A673 (cell line): Measurements from ENCODE around the gene VWF. TPM values are rescaled to one million over a fixed set of nuclear protein-coding genes. Genes with fewer than 3 reads are reported as not detected.

Source experiments
- BruUV-seq: library from RNA; stranded (reverse); fragments of 400-500 nt; replicated peaks from 2 replicates; lab custom pipeline; 2021; lab: Mats Ljungman, UMichigan
- CTCF ChIA-PET: fragments of 300-600 bp; sonication (Branson Sonifier 250); formaldehyde crosslinking; loops from one replicate; lab custom pipeline; 2022; ENCODE audit warnings: antibody characterized with exemption; lab: Charles Lee
- POLR2A ChIA-PET: fragments of 300-600 bp; sonication (Branson Sonifier 250); formaldehyde crosslinking; loops from one replicate; lab custom pipeline; 2022; ENCODE audit warnings: antibody characterized with exemption; ENCODE audit not compliant: low non-redundant PET; lab: Charles Lee
- DNase-seq: peaks from one replicate; pipeline ENCODE4 v3.0.0-alpha.2; 2015; ENCODE audit warnings: low spot score
- H3K27ac ChIP-seq: fragments of 200-600 bp; sonication (generic); 2 replicates; pipeline ENCODE4 v1.5.1; 2016; ENCODE audit warnings: mixed run types, low read depth, mild to moderate bottlenecking, mixed read lengths, antibody characterized with exemption, low read length; ENCODE audit not compliant: poor library complexity, severe bottlenecking
- H3K27me3 ChIP-seq: fragments of 200-600 bp; sonication (generic); replicated peaks from 2 replicates; pipeline ENCODE4 v1.6.1; 2017; ENCODE audit warnings: mixed run types, low read depth, mild to moderate bottlenecking, mixed read lengths, antibody characterized with exemption, low read length; ENCODE audit not compliant: insufficient read depth, poor library complexity
- H3K36me3 ChIP-seq: fragments of 200-600 bp; sonication (generic); 2 replicates; pipeline ENCODE4 v1.6.1; 2016; ENCODE audit warnings: mixed run types, mild to moderate bottlenecking, mixed read lengths, antibody characterized with exemption, low read length; ENCODE audit not compliant: insufficient read depth, poor library complexity, severe bottlenecking
- H3K4me1 ChIP-seq: fragments of 200-600 bp; sonication (generic); 2 replicates; pipeline ENCODE4 v1.6.1; 2017; ENCODE audit warnings: mixed run types, mild to moderate bottlenecking, mixed read lengths, antibody characterized with exemption, low read length; ENCODE audit not compliant: insufficient read depth, poor library complexity, severe bottlenecking
- H3K4me3 ChIP-seq: fragments of 200-600 bp; sonication (generic); 2 replicates; pipeline ENCODE4 v1.5.1; 2016; ENCODE audit warnings: low read depth, mixed run types, mild to moderate bottlenecking, mixed read lengths, low read length; ENCODE audit not compliant: poor library complexity, severe bottlenecking
- H3K9me3 ChIP-seq: fragments of 200-600 bp; sonication (generic); 2 replicates; pipeline ENCODE4 v1.6.1; 2016; ENCODE audit warnings: mixed run types, low read depth, mild to moderate bottlenecking, mixed read lengths, antibody characterized with exemption, low read length; ENCODE audit not compliant: poor library complexity, severe bottlenecking
- EZH2 ChIP-seq: fragments of 200-600 bp; sonication (generic); IDR thresholded peaks from 2 replicates; pipeline ENCODE4 v1.6.1; 2017; ENCODE audit warnings: borderline replicate concordance, low read depth, mild to moderate bottlenecking, mixed read lengths, antibody characterized with exemption, low read length; ENCODE audit not compliant: poor library complexity, severe bottlenecking
- intact Hi-C: fragments of 100-400 bp; cut with micrococcal nuclease; formaldehyde crosslinking; loops from one replicate; pipeline ENCODE4 v1.10.0; 2022; ENCODE audit not compliant: unreplicated experiment
- total RNA-seq: library from RNA; stranded (reverse); gene quantifications from 2 replicates; pipeline ENCODE4 v1.2.3, GENCODE V29; 2021
- TF ChIP-seq, protein P1 (sequence below): fragments of 300-800, 200-600 bp; sonication (generic); conservative IDR thresholded peaks from 2 replicates; pipeline ENCODE4 v1.5.1; 2017; ENCODE audit warnings: low read depth, mild to moderate bottlenecking, antibody characterized with exemption, low read length, moderate library complexity, mixed read lengths

The VWF gene
- total RNA-seq, 1 experiment from 2014 or later = not detected

DNA sequence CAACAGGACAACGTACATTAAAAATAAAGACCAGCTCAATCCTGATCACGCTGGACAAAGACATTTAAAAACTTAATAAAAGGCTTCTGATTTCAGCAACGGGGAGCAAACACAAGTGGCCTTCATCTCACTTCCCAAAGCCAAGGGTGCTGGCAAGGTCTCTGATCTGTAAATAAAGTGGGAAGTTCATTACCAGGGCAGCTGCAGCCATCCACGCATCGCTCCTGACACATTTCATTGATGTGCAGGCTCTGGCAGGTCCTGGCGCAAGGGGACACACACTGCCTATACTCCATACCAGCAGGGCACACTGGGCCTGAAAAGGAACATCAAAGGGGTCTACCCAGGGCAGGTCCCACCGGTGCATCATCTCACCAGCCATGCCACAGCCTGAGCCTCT lies 51.0 kb downstream of the VWF start:
- Histone ChIP-seq H3K4me1 (peaks cover 3% of the 10 kb centered on the region), H3K36me3 (no peaks in the 10 kb centered on the region), H3K9me3 (no peaks in the 10 kb centered on the region), H3K27me3 (peaks cover 6% of the 10 kb centered on the region), H3K4me3 (no peak overlapping the region), H3K27ac (no peak overlapping the region)
- TF ChIP-seq, protein P1, sequence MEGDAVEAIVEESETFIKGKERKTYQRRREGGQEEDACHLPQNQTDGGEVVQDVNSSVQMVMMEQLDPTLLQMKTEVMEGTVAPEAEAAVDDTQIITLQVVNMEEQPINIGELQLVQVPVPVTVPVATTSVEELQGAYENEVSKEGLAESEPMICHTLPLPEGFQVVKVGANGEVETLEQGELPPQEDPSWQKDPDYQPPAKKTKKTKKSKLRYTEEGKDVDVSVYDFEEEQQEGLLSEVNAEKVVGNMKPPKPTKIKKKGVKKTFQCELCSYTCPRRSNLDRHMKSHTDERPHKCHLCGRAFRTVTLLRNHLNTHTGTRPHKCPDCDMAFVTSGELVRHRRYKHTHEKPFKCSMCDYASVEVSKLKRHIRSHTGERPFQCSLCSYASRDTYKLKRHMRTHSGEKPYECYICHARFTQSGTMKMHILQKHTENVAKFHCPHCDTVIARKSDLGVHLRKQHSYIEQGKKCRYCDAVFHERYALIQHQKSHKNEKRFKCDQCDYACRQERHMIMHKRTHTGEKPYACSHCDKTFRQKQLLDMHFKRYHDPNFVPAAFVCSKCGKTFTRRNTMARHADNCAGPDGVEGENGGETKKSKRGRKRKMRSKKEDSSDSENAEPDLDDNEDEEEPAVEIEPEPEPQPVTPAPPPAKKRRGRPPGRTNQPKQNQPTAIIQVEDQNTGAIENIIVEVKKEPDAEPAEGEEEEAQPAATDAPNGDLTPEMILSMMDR = no peak
- TF ChIP-seq EZH2 = no peak
- DNase-seq = no peak
- ChIA-PET POLR2A (no interaction called here), CTCF (no interaction called here)
- no TSS peak for BruUV-seq
- intact Hi-C loops = no loop called here

DNA sequence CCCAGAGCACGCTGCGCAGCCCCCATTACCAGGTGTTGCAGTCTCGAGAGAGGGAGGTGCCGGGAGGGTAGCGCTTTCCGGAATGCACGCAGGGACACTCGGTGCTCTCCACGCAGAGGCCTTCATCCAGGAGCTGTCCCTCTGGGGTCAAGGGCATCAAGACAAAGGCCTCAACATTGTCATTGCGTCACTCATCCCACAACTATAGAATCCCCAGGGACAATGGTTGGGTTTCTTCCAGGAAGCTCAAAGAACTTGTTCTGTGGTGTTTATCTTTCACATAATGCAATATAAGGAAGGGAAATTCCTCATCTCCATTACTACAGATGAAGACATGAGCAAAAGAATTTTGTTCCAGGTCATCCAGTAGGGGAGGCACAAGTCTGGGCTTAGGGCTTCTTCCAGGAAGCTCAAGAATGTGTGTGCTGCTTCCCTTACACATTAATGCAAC lies 52.1 kb downstream of the VWF start:
- ChIA-PET POLR2A (no interaction called here), CTCF (no interaction called here)
- intact Hi-C loops = no loop called here
- no TSS peak for BruUV-seq
- no peaks in the 10 kb centered on the region for H3K9me3 ChIP-seq
- H3K27me3 ChIP-seq = peaks cover 6% of the 10 kb centered on the region
- no peaks in the 10 kb centered on the region for H3K36me3 ChIP-seq
- DNase-seq = no peak
- no peak overlapping the region for H3K27ac ChIP-seq
- peaks cover 3% of the 10 kb centered on the region for H3K4me1 ChIP-seq
- H3K4me3 ChIP-seq = no peak overlapping the region
- TF ChIP-seq, protein P1 = no peak
- TF ChIP-seq EZH2 = no peak

DNA sequence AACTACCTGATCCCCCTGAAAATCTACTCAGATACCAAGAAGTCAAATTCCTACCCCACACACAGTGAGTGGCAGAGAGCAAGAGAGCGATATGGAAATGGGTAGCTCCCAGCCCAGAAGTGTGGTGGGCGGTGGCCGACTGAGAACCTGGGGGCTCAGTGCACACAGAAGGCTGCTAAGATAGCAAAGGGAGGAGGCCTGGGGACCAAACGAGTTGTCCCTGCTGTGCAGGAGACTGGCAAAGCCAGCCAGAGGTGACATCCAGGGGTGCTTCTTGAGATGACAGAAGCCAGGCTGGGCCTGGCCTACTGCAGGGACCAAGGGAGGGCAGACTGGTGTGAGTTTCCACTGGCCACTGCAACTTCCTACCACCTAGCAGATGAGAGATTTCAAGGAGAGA lies 52.9 kb downstream of the VWF start:
- H3K27me3 ChIP-seq = peaks cover 6% of the 10 kb centered on the region
- ChIA-PET CTCF (no interaction called here), POLR2A (no interaction called here)
- intact Hi-C loops = no loop called here
- BruUV-seq = no TSS peak
- TF ChIP-seq, protein P1 = no peak
- TF ChIP-seq EZH2 = no peak
- peaks cover 3% of the 10 kb centered on the region for H3K4me1 ChIP-seq
- no peaks in the 10 kb centered on the region for H3K36me3 ChIP-seq
- DNase-seq = no peak
- H3K9me3 ChIP-seq = no peaks in the 10 kb centered on the region
- H3K27ac ChIP-seq = no peak overlapping the region
- H3K4me3 ChIP-seq = no peak overlapping the region
